A549 (cell line): ENCODE data around the gene CFLAR. TPM values are rescaled to one million over a fixed set of nuclear protein-coding genes. Genes with fewer than 3 reads are reported as not detected.

Experiments used
- ATAC-seq, 2 experiments: fragments of 200-7000 bp in 1 of 2; fragments of >200 bp in 1 of 2; cut with Nextera tagmentation in 1 of 2; cut with Tn5 transposase in 1 of 2; 3 replicates each; pipeline versions ENCODE4 v1.8.0 to v1.9.1; 2018 to 2020; ENCODE audit warnings: mild to moderate bottlenecking in 1 of 2, moderate library complexity in 1 of 2
- CTCF ChIA-PET: fragments of 300-600 bp; sonication (Branson Sonifier 250); formaldehyde crosslinking; extraction: SDS; loops from one replicate; lab custom pipeline; 2021; ENCODE audit warnings: antibody characterized with exemption, inconsistent platforms; lab: Yijun Ruan, JAX
- POLR2A ChIA-PET: fragments of 350-600 bp; formaldehyde crosslinking; extraction: SDS; loops from one replicate; lab custom pipeline; 2021; ENCODE audit warnings: antibody characterized with exemption, inconsistent platforms; lab: Yijun Ruan, JAX
- DNase-seq, 2 experiments: peaks; one replicate each; pipeline versions ENCODE4 v3.0.0 to v3.0.0-alpha.2; 2011 to 2016; ENCODE audit warnings: low read depth in 1 of 2, low spot score in 1 of 2
- FAIRE-seq: peaks from 2 replicates; lab custom pipeline; 2011; peaks lifted over from hg19 to GRCh38; lab: Jason Lieb, UNC
- H3K27ac ChIP-seq, 2 experiments: fragments of >200 bp; sonication (Bioruptor Twin); formaldehyde crosslinking; 3 replicates each; pipeline ENCODE4 v1.5.1; 2016 to 2017
- H3K4me1 ChIP-seq: fragments of >200 bp; sonication (Bioruptor Twin); formaldehyde crosslinking; 3 replicates; pipeline ENCODE4 v1.6.1; 2016
- H3K4me2 ChIP-seq: fragments of >200 bp; sonication (Bioruptor Twin); formaldehyde crosslinking; 3 replicates; pipeline ENCODE4 v1.6.1; 2016
- H3K4me3 ChIP-seq: fragments of >200 bp; sonication (Bioruptor Twin); formaldehyde crosslinking; 3 replicates; pipeline ENCODE4 v1.5.1; 2016
- H3K9me3 ChIP-seq: fragments of >200 bp; sonication (Bioruptor Twin); formaldehyde crosslinking; 3 replicates; pipeline ENCODE4 v1.6.1; 2016
- ATOH8 ChIP-seq: fragments of 250-450 bp; sonication (Bioruptor Pico); IDR thresholded peaks from 2 replicates; pipeline ENCODE4 v1.5.0; 2020; ENCODE audit warnings: low read depth, mild to moderate bottlenecking, moderate library complexity
- BCL3 ChIP-seq: fragments of >200 bp; sonication (Bioruptor Twin); formaldehyde crosslinking; IDR thresholded peaks from 3 replicates; pipeline ENCODE4 v1.6.1; 2016
- CBX2 ChIP-seq: fragments of 200-600 bp; sonication (generic); IDR thresholded peaks from 2 replicates; pipeline ENCODE4 v1.6.1; 2016; ENCODE audit warnings: low read depth, mild to moderate bottlenecking, borderline replicate concordance
- CBX8 ChIP-seq: fragments of 200-600 bp; sonication (generic); IDR thresholded peaks from 2 replicates; pipeline ENCODE4 v1.6.1; 2016
- CEBPB ChIP-seq, 2 experiments: fragments of >200 bp in 1 of 2; sonication (Bioruptor Twin) in 1 of 2; formaldehyde crosslinking in 1 of 2; IDR thresholded peaks; 2 replicates each; pipeline ENCODE4 v1.6.1; 2012 to 2016
- EHMT2 ChIP-seq: fragments of 200-600 bp; sonication (generic); IDR thresholded peaks from 2 replicates; pipeline ENCODE4 v1.6.1; 2016; ENCODE audit warnings: antibody characterized with exemption, low read depth, mild to moderate bottlenecking, moderate library complexity
- EP300 ChIP-seq, 2 experiments: fragments of >200 bp; sonication (Bioruptor Twin); formaldehyde crosslinking; IDR thresholded peaks; 2 replicates in 1 of 2; 3 replicates in 1 of 2; pipeline ENCODE4 v1.6.1; 2016 to 2017
- GATA3 ChIP-seq: IDR thresholded peaks from 2 replicates; pipeline ENCODE4 v1.6.1; 2012; ENCODE audit warnings: borderline replicate concordance
- HDAC2 ChIP-seq: fragments of 200-600 bp; sonication (generic); IDR thresholded peaks from 2 replicates; pipeline ENCODE4 v1.6.1; 2016
- JUN ChIP-seq, 2 experiments: fragments of >200 bp; sonication (Bioruptor Twin); formaldehyde crosslinking; IDR thresholded peaks; 2 replicates in 1 of 2; 3 replicates in 1 of 2; pipeline ENCODE4 v1.6.1; 2016 to 2017
- KDM5A ChIP-seq: fragments of 200-600 bp; sonication (generic); IDR thresholded peaks from 2 replicates; pipeline ENCODE4 v1.6.1; 2016; ENCODE audit warnings: antibody characterized with exemption, mild to moderate bottlenecking
- MAZ ChIP-seq: fragments of 150-350 bp; IDR thresholded peaks from 2 replicates; pipeline ENCODE4 v1.6.1; 2014; ENCODE audit warnings: antibody characterized with exemption, low read depth, low read length, borderline replicate concordance
- NPAS2 ChIP-seq: fragments of 250-450 bp; sonication (Bioruptor Pico); IDR thresholded peaks from 2 replicates; pipeline ENCODE4 v1.8.0; 2022; ENCODE audit warnings: mild to moderate bottlenecking, moderate library complexity, borderline replicate concordance
- NR3C1 ChIP-seq: fragments of >200 bp; sonication (Bioruptor Twin); formaldehyde crosslinking; IDR thresholded peaks from 3 replicates; pipeline ENCODE4 v1.6.1; 2017
- POLR2AphosphoS2 ChIP-seq: conservative IDR thresholded peaks from 2 replicates; pipeline ENCODE4 v1.6.1; 2012; ENCODE audit warnings: low read length, improper control_type of control experiment, inconsistent platforms
- RAD21 ChIP-seq, 2 experiments: fragments of >200 bp in 1 of 2; sonication (Bioruptor Twin) in 1 of 2; formaldehyde crosslinking in 1 of 2; IDR thresholded peaks in 1 of 2; conservative IDR thresholded peaks in 1 of 2; 2 replicates in 1 of 2; 3 replicates in 1 of 2; pipeline ENCODE4 v1.6.1; 2012 to 2018; ENCODE audit warnings: inconsistent platforms in 1 of 2
- RARB ChIP-seq: fragments of 250-450 bp; sonication (Bioruptor Pico); IDR thresholded peaks from 2 replicates; pipeline ENCODE4 v1.8.0; 2021; ENCODE audit warnings: mild to moderate bottlenecking, moderate library complexity
- TFCP2L1 ChIP-seq: fragments of 250-450 bp; sonication (Bioruptor Pico); IDR thresholded peaks from 2 replicates; pipeline ENCODE4 v1.5.0; 2021; ENCODE audit warnings: mild to moderate bottlenecking
- TP53 ChIP-seq: fragments of 250-450 bp; sonication (Bioruptor Pico); IDR thresholded peaks from 2 replicates; pipeline ENCODE4 v1.5.0; 2021; ENCODE audit warnings: mild to moderate bottlenecking, moderate library complexity
- ZFP36 ChIP-seq: fragments of 450-650 bp; IDR thresholded peaks from 2 replicates; pipeline ENCODE4 v1.6.1; 2014; ENCODE audit warnings: borderline replicate concordance; ENCODE audit not compliant: partially characterized antibody
- ZNF302 ChIP-seq: fragments of 250-450 bp; sonication (Bioruptor Pico); IDR thresholded peaks from 2 replicates; pipeline ENCODE4 v1.9.0; 2021; ENCODE audit warnings: inconsistent platforms, mild to moderate bottlenecking, moderate library complexity
- WGBS: methylation state at CpG from one replicate; pipeline ENCODE4 v1.1.6; 2017; ENCODE audit errors: missing lambda C conversion rate; 5-methylcytosine and 5-hydroxymethylcytosine counted together
- polyA plus RNA-seq, 4 experiments: library from polyadenylated mRNA; depleted of rRNA in 3 of 4; stranded (reverse); fragments of >200 nt; fragmentation: RNase III in 1 of 4; extraction: RNeasy Plus Mini Kit Qiagen cat#74134 plus additional on column Dnase treatment in 1 of 4; gene quantifications; 2 replicates in 3 of 4; 3 replicates in 1 of 4; pipeline ENCODE4 v1.2.3, GENCODE V29; 2011 to 2017

The CFLAR gene
- polyA plus RNA-seq, 2 of the 4 experiments (the other 2 are of a cell fraction), result 56.5 to 89.4 TPM

- TF ChIP-seq RAD21 (conservative IDR thresholded peaks at IDR 0.05 in 1 of 2, IDR thresholded peaks at IDR 0.05 in 1 of 2), result no peak
These were observed 101.0 kb downstream of the CFLAR start (continued) for GRCh38 chr2:201216918-201217317.

- Histone ChIP-seq H3K27ac (no peak overlapping the region), H3K4me2 (no peak overlapping the region), H3K4me3 (no peak overlapping the region), H3K4me1 (no peaks in the 10 kb centered on the region), H3K9me3 (no peaks in the 10 kb centered on the region)
- ChIA-PET CTCF (interaction anchor here (0.9 to 3.9 kb wide), 4 partner anchors 11 to 101 kb away, joined by 3 to 25 read pairs (median 4); no protein-coding TSS in a partner anchor), POLR2A (no interaction called here)
- TF ChIP-seq ZFP36 (no peak), BCL3 (no peak), JUN (IDR thresholded peaks at IDR 0.05) (no peak), HDAC2 (no peak), POLR2AphosphoS2 (no peak), CEBPB (IDR thresholded peaks at IDR 0.05) (no peak), NR3C1 (no peak), TFCP2L1 (CRISPR knock-in tag) (no peak), EHMT2 (no peak), EP300 (IDR thresholded peaks at IDR 0.05) (no peak), CBX8 (no peak), MAZ (no peak), NPAS2 (CRISPR knock-in tag) (no peak), TP53 (CRISPR knock-in tag) (no peak), ATOH8 (CRISPR knock-in tag) (no peak), CBX2 (no peak), ZNF302 (no peak)
- FAIRE-seq, result no peak
- WGBS, result 92% methylated on average over 6 of the region's 6 CpGs
- no peak for DNase-seq
- ATAC-seq, result no peak
These were observed 102.8 kb downstream of the CFLAR start for GRCh38 chr2:201218780-201219179.

- Histone ChIP-seq H3K27ac (no peak overlapping the region), H3K4me2 (no peak overlapping the region), H3K4me3 (no peak overlapping the region), H3K4me1 (no peaks in the 10 kb centered on the region), H3K9me3 (no peaks in the 10 kb centered on the region)
- WGBS, result 82% methylated on average over 5 of the region's 5 CpGs
- CTCF ChIA-PET, result interaction anchor here (0.6 to 3.9 kb wide), 8 partner anchors 11 to 318 kb away, joined by 3 to 25 read pairs (median 4); no protein-coding TSS in a partner anchor
- TF ChIP-seq KDM5A, result no peak
- no peak for TF ChIP-seq RARB (CRISPR knock-in tag)
- no peak for TF ChIP-seq GATA3
- POLR2A ChIA-PET, result no interaction called here
- FAIRE-seq (no peak), DNase-seq (no peak), ATAC-seq (no peak)
These were observed 103.5 kb downstream of the CFLAR start for GRCh38 chr2:201219328-201220096.
